GM23338 (cell line): ENCODE data around the gene PRCC.

Experiments used
- CREB1 ChIP-seq: fragments of 250-450 bp; sonication (Bioruptor Pico); IDR thresholded peaks from 2 replicates; pipeline ENCODE4 v1.5.0; 2020; ENCODE audit warnings: low read depth, mild to moderate bottlenecking, moderate library complexity
- EZH2 ChIP-seq: fragments of 200-600 bp; sonication (generic); IDR thresholded peaks from one replicate; pipeline ENCODE4 v1.8.0; 2017; ENCODE audit warnings: antibody characterized with exemption, mild to moderate bottlenecking, low read depth; ENCODE audit not compliant: unreplicated experiment
- EZH2phosphoT487 ChIP-seq: fragments of 200-600 bp; sonication (generic); IDR thresholded peaks from one replicate; pipeline ENCODE4 v1.8.1; 2018; ENCODE audit warnings: antibody characterized with exemption; ENCODE audit not compliant: unreplicated experiment
- JUNB ChIP-seq: IDR thresholded peaks from one replicate; pipeline ENCODE4 v1.6.1; 2016; ENCODE audit warnings: antibody characterized with exemption; ENCODE audit not compliant: unreplicated experiment
- POLR2AphosphoS5 ChIP-seq: IDR thresholded peaks from 2 replicates; pipeline ENCODE4 v1.6.1; 2016; ENCODE audit warnings: antibody characterized with exemption, low read depth
- TF ChIP-seq, protein P1 (sequence below), 2 experiments: fragments of 200-600 bp in 1 of 2; sonication (generic) in 1 of 2; conservative IDR thresholded peaks; 2 replicates each; pipeline versions ENCODE4 v1.5.1 to v1.6.1; 2016 to 2017; ENCODE audit warnings: antibody characterized with exemption in 2 of 2, low read depth in 2 of 2, mild to moderate bottlenecking in 2 of 2, moderate library complexity in 1 of 2
- TF ChIP-seq, protein P2 (sequence below): IDR thresholded peaks from one replicate; pipeline ENCODE4 v1.6.1; 2018; ENCODE audit warnings: antibody characterized with exemption; ENCODE audit not compliant: unreplicated experiment
- TF ChIP-seq, protein P3 (sequence below): fragments of 250-450 bp; sonication (Bioruptor Pico); IDR thresholded peaks from 2 replicates; pipeline ENCODE4 v1.5.0; 2020; ENCODE audit warnings: mild to moderate bottlenecking, moderate library complexity

DNA sequence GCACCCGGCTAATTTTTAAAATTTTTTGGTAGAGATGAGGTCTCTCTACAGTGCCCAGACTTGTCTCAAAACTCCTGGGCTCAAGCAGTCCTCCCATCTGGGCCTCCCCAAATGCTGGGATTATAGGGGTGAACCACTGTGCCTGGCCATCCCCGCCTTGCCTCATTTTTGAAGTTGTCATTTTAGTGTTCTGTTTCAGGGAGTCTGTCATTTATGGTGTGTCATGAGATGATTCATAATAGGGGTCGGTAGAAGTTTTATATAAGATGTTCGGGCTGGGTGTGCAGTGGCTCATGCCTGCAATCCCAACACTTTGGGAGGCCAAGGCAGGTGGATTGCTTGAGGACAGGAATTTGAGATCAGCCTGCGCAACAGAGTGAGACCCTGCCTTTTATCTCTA lies 8.5 kb downstream of the PRCC start:
- TF ChIP-seq, protein P1, sequence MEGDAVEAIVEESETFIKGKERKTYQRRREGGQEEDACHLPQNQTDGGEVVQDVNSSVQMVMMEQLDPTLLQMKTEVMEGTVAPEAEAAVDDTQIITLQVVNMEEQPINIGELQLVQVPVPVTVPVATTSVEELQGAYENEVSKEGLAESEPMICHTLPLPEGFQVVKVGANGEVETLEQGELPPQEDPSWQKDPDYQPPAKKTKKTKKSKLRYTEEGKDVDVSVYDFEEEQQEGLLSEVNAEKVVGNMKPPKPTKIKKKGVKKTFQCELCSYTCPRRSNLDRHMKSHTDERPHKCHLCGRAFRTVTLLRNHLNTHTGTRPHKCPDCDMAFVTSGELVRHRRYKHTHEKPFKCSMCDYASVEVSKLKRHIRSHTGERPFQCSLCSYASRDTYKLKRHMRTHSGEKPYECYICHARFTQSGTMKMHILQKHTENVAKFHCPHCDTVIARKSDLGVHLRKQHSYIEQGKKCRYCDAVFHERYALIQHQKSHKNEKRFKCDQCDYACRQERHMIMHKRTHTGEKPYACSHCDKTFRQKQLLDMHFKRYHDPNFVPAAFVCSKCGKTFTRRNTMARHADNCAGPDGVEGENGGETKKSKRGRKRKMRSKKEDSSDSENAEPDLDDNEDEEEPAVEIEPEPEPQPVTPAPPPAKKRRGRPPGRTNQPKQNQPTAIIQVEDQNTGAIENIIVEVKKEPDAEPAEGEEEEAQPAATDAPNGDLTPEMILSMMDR (conservative IDR thresholded peaks at IDR 0.05; ENCODE audit: low read depth in 2 of 2) = no peak
- TF ChIP-seq POLR2AphosphoS5 = no peak
- no peak for TF ChIP-seq EZH2phosphoT487
- no peak for TF ChIP-seq EZH2
- no peak for TF ChIP-seq JUNB
- TF ChIP-seq, protein P2, sequence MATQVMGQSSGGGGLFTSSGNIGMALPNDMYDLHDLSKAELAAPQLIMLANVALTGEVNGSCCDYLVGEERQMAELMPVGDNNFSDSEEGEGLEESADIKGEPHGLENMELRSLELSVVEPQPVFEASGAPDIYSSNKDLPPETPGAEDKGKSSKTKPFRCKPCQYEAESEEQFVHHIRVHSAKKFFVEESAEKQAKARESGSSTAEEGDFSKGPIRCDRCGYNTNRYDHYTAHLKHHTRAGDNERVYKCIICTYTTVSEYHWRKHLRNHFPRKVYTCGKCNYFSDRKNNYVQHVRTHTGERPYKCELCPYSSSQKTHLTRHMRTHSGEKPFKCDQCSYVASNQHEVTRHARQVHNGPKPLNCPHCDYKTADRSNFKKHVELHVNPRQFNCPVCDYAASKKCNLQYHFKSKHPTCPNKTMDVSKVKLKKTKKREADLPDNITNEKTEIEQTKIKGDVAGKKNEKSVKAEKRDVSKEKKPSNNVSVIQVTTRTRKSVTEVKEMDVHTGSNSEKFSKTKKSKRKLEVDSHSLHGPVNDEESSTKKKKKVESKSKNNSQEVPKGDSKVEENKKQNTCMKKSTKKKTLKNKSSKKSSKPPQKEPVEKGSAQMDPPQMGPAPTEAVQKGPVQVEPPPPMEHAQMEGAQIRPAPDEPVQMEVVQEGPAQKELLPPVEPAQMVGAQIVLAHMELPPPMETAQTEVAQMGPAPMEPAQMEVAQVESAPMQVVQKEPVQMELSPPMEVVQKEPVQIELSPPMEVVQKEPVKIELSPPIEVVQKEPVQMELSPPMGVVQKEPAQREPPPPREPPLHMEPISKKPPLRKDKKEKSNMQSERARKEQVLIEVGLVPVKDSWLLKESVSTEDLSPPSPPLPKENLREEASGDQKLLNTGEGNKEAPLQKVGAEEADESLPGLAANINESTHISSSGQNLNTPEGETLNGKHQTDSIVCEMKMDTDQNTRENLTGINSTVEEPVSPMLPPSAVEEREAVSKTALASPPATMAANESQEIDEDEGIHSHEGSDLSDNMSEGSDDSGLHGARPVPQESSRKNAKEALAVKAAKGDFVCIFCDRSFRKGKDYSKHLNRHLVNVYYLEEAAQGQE = no peak
- TF ChIP-seq, protein P3, sequence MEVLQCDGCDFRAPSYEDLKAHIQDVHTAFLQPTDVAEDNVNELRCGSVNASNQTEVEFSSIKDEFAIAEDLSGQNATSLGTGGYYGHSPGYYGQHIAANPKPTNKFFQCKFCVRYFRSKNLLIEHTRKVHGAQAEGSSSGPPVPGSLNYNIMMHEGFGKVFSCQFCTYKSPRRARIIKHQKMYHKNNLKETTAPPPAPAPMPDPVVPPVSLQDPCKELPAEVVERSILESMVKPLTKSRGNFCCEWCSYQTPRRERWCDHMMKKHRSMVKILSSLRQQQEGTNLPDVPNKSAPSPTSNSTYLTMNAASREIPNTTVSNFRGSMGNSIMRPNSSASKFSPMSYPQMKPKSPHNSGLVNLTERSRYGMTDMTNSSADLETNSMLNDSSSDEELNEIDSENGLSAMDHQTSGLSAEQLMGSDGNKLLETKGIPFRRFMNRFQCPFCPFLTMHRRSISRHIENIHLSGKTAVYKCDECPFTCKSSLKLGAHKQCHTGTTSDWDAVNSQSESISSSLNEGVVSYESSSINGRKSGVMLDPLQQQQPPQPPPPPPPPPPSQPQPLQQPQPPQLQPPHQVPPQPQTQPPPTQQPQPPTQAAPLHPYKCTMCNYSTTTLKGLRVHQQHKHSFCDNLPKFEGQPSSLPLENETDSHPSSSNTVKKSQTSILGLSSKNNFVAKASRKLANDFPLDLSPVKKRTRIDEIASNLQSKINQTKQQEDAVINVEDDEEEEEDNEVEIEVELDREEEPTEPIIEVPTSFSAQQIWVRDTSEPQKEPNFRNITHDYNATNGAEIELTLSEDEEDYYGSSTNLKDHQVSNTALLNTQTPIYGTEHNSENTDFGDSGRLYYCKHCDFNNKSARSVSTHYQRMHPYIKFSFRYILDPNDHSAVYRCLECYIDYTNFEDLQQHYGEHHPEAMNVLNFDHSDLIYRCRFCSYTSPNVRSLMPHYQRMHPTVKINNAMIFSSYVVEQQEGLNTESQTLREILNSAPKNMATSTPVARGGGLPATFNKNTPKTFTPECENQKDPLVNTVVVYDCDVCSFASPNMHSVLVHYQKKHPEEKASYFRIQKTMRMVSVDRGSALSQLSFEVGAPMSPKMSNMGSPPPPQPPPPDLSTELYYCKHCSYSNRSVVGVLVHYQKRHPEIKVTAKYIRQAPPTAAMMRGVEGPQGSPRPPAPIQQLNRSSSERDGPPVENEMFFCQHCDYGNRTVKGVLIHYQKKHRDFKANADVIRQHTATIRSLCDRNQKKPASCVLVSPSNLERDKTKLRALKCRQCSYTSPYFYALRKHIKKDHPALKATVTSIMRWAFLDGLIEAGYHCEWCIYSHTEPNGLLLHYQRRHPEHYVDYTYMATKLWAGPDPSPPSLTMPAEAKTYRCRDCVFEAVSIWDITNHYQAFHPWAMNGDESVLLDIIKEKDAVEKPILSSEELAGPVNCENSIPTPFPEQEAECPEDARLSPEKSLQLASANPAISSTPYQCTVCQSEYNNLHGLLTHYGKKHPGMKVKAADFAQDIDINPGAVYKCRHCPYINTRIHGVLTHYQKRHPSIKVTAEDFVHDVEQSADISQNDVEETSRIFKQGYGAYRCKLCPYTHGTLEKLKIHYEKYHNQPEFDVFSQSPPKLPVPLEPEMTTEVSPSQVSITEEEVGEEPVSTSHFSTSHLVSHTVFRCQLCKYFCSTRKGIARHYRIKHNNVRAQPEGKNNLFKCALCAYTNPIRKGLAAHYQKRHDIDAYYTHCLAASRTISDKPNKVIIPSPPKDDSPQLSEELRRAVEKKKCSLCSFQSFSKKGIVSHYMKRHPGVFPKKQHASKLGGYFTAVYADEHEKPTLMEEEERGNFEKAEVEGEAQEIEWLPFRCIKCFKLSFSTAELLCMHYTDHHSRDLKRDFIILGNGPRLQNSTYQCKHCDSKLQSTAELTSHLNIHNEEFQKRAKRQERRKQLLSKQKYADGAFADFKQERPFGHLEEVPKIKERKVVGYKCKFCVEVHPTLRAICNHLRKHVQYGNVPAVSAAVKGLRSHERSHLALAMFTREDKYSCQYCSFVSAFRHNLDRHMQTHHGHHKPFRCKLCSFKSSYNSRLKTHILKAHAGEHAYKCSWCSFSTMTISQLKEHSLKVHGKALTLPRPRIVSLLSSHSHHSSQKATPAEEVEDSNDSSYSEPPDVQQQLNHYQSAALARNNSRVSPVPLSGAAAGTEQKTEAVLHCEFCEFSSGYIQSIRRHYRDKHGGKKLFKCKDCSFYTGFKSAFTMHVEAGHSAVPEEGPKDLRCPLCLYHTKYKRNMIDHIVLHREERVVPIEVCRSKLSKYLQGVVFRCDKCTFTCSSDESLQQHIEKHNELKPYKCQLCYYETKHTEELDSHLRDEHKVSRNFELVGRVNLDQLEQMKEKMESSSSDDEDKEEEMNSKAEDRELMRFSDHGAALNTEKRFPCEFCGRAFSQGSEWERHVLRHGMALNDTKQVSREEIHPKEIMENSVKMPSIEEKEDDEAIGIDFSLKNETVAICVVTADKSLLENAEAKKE (CRISPR knock-in tag) = no peak
- TF ChIP-seq CREB1 (CRISPR knock-in tag) = no peak
